ENCODE results near the gene PTBP1.

Gene PTBP1

DNA sequence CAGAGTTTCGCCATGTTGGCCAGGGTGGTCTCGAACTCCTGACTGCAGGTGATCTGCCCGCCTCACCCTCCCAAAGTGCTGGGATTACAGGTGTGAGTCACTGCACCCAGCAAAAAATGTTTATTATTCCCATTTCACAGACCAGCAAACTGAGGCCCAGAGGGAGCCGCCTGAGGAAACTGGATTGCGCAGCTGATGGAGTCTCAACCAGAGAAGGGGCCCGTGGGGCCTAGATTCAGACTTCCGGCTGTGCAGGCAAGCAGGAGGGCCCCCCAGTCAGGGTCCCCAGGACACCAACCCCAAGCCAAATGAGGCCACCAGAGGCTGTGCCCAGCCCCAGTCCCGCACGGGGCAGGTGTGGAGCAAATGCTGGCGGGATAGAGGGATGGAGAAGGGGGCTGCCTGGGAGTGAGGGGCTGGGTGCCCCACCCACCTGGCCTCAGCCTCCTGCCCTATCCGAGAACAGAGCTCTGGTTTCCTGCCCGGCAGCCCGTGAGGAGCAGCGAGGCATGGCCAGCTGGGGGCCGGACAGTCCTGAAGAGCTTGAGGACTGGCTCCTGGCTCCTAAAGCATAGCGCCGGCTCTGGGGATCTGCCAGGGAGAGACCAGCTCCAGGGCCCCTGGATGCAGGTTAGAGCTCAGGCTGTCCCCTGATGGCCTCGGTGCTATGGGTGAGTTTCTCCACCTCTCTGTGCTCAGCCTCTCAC is 24.4 kb upstream of the PTBP1 start:
- no peak for DNase-seq

DNA sequence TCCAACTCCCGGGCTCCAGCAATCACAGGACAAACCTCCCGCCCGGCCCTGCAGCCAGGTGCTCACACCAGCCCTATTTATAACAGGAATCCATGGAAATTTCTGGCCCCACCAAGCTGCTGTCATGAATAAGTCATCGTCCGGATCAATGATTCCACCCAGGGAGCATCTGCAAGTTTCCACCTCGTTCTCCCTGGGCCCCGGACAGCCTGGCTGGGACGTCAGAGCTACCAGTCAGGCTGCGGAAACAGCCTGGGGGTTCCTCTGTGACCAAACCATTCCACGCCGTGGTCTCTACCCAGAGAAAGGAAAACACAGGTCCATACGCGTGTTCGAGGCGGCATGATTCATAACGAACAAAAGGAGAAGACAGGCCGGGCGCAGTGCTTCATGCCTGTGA is 20.7 kb upstream of the PTBP1 start:
- no peak for DNase-seq

DNA sequence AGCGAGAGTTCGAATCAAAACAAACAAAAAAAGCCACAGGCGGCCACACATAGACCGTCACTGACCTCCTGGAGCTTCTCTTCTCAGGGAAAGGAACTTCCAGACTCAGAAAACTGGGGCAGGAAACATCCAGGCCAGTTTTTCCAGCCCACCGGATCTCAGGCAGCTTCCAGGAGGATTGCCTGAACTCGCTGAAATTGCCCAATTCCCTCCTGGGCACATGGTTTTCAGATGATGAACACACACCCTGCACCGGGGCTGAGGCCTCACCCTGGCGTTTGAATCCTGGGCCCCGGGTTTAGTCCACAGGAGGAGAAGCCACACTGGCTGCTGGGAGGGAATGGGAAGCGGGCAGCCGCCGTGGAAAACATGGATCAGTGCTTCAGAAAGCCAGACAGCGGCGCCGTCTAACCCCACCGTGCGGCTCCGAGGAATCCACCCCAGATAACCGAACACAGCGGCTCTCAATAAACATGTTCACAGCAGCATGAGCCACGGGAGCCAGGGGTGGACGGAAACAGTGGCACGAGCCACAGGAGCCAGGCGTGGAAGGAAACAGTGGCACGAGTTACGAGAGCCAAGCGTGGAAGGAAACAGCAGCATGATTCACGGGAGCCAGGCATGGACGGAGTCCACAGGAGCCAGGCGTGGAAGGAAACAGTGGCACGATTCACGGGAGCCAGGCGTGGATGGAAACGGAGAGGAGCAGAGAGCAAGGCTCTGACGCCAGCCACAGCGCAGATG is 18.2 kb upstream of the PTBP1 start:
- no peak for DNase-seq

DNA sequence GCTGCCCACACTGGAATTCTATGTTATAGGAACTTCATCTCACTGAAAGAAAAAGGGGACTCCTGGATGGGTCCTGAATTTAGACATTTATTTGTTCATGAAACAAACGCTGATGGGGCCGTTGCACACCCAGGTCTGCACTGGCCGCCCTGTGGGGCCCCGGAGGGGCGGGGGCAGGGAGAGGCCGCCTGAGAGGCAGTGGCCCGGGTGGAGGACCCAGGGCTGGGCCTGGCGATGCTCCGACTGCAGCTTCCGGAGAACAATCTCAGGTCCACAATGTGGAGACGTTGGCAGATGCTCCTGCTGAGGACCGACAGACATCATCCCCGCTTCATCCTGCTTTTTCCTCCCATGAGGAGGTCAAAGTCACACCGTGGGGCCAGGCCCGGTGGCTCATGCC is 16.3 kb upstream of the PTBP1 start:
- DNase-seq: no peak

DNA sequence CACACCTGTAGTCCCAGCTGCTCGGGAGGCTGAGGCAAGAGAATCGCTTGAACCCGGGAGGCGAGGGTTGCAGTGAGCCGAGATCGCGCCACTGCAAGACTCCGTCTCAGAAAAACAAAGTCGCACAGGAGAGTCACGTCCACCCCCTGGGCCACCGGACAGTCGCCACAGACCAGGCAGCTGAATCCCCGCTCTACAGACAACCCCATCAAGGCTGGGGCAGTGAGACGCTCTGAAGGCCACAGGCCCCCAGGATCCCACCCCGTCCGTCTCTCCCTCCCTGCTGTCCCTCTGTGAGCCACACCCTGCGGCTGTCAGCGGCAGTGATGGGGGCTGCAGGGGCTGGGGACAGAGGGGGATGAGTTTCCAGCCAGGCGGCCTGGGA is 15.5 kb upstream of the PTBP1 start:
- DNase-seq: no peak

DNA sequence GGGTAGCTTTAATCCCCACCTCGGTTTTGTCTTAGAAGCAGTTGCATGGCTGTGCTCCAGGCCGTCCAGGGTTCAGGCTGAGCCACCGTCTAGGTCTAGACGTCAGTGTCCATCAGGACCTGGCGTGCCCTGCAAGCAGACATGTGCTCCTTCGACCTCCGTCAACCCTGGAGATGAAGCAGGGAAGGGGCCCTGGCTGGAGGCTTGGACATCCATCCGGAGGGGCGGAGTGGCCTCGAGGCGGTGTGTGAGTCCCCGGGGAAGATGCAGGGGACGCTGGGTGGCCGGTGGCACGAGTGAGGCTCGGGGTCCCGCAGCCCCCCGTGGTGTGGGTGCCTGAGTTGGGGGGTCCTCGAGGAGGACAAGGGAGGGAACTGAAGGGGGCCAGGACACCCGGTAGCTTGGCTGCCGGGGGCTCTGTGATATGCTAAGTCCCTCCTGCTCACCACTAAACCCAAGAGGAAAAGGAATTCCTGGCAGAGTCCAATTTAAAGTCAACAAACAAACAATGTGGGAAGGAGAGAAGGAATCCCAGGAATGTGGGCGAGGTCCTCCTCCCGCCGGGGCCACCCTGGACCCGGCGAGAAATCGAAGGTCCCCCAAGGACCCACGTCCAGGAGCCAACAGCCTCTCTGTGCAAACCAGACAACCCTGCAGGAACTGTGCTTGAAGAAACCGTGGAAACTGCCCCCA is 14.9 kb upstream of the PTBP1 start:
- no peak for DNase-seq

DNA sequence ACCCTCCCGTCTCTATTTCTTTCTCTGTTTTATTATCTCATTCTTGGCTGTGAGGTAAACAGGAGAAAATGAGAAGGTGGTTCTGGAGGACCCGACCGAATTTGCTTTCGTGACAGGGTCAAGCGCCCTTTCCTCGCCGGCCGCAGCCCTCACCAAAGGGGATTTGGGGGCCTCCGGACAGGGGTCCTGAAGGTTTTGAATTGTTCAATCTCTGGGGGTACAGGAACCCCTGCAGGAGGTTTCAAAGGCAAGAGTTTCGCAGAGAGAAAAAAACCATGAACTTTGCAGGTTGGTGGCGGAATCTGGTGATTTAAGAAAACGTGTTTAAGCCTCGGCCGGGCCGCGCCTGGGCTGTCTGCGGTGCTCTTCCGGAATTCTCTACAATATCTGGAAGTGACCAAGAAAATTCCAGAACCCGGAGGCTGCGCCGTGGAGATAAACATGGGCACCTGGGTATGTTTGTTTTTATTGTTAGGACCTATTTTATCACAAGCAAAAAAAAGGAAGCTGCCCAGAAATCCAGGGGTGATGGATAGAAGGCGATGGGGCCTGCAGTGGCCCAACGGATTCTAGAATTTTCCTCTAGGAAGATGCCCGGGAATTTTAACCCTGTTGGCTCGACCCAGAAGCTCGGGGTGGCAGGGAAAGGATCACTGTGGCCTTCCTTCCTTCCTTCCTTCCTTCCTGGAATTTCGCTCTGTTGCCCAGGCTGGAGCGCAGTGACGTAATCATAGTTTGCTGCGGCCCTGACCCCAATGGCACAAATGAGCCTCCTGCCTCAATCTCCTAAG is 14.2 kb upstream of the PTBP1 start:
- DNase-seq: no peak

DNA sequence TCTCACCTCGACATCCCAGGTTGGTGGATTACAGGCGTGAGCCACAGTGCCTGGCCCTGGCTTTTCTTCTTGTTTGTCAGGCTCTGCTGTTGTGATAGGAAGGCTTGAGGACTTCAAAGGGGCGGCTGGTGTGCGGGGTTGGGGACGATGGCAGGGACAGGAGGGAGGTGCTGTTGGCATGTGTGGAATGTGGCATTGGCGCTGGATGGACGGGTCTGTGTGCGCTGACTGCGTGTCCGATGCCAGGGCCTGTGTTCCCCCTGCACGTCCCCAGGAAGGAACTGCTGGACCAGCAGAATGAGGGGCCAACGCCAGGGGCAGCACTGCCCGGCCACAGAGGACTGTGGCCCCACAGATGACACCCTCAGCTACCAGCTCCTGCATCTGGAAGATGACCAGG is 12.7 kb upstream of the PTBP1 start:
- no peak for DNase-seq

DNA sequence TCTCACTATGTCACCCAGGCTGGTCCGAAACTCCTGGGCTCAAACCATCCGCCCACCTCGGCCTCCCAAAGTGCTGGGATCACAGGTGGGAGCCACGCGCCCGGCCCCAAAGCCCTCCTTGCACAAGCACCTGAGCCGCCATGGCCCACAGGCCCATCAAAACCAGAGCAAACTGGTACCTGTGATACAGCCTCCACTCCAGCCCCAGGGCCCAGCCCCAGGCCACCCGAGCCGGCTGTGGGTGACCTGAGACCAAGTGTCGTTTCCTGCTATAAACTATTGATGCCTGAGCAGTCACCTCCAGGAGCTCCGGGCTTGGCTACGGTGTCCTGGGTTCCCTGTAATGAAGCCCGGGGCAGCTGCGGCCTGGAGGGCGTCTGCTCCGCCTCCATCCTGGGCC is 9.7 kb upstream of the PTBP1 start:
- no peak for DNase-seq

DNA sequence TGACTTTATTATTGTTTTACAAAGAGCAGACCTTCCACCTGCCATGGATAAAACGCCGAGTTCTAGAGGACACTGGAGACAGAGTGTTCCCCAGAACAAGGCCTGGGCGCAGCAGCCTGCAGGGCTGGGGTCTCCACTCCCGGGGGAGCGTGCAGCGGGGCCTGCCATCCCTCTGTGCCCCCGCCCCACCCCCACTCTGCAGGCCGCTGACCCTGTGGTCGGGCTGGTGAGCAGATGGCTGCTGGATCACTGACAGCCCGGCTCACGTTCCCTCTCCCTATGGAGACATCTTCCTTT is 8.6 kb upstream of the PTBP1 start:
- DNase-seq: no peak

DNA sequence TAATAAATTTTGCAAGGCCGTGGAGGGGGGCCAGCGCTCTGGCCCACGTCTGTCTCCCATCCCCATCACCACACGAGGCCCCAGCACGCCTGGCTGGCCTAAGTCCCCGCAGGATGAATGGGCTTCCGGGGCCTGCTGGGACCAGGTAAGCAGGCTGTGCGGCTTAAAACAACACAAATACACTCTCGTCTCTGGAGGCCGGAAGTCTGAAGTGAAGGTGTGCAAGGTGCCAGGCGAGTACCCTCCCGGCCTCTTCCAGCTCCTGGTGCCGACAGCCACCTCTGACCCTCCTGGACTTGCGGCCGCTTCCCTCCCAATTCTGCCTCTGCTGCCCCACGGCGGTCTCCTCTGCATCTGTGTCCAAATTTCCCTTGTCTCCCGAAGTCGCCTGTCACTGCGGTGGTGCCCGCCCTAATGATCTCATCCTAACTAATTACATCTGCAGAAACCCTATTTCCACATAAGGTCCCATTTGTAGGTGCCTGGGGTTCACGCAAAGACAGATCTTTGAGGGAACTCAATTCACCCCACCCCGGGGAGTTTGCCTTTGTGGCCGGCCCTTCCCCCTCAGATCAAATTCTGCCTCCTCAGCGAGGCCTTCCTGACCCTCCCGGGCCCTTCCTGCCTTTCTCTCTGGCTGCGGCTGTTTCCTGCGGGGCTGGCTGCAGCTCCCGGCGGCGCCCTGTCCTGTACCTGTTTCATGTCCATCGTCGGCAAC is 8.1 kb upstream of the PTBP1 start:
- no peak for DNase-seq

DNA sequence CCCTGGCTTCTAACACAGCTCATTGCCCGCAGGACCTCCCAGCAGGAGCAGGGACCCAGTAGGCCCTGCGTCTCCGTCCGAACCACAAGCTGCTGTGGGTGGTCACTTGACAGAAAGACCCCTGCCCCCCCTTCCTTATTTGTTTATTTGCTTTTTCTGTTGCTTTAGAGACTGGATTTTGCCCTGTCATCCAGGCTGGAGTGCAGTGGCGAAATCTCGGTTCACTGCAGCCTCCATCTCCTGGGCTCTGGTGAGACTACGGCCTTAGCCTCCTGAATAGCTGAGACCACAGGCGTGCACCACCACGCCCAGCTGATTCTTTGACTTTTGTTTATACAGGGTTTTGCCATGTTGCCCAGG is 7.6 kb upstream of the PTBP1 start:
- DNase-seq: no peak

DNA sequence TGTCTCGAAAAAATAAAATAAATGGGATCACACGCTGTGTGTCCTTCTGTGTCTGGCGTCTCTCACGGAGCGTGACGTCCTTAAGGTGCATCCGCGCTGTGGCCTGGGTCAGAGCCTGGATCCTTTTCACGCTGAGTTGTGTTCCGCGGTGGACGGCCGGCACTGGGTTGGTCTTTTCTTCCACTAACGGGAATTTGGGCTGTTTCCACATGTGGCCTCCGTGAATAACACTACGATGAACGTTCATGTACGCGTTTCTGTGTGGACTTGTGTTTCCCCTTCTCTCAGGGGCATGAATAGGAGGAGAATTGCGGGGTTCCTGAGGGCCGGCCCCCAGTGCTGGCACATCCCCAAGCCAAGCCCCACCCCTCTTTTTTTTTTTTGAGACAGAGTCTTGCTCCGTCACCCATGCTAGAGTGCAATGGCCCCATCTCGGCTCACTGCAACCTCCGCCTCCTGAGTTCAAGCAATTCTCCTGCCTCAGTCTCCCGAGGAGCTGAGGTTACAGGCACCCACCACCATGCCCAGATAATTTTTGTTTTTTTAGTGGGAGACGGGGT is 6.2 kb upstream of the PTBP1 start:
- no peak for DNase-seq

DNA sequence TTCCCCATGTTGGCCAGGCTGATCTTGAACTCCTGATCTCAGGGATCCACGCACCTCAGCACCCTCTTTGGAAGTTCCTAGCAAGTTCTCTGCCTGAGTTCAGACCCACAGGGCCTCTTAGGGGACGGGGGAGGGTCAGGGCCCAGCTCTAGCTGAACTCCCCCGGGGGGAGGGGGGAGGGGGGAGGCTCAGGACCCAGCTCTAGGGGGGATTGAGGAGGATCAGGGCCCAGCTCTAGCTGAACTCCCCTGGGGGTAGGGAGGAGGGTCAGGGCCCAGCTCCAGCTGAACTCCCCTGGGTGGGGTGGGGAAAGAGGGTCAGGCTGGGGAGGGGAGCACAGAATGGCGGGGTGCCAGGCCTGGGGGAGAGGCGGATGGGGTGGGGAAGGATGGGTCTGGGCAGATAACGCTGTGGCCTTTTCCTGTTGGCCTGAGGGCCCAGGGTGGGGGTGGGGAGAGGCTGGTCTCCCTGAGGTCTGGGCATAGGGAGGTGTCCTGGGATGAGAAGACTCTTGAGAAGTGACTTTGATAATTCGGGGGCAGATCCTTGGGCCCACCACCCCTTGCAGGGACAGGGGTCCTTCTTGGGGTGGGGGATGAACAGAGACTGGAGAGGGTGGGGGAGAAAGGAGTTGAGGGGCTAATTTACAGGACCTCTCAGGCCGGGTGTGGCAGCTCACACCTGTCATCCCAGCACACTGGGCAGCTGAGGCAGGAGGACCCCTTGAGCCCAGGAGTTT is 5.5 kb upstream of the PTBP1 start:
- DNase-seq: no peak

DNA sequence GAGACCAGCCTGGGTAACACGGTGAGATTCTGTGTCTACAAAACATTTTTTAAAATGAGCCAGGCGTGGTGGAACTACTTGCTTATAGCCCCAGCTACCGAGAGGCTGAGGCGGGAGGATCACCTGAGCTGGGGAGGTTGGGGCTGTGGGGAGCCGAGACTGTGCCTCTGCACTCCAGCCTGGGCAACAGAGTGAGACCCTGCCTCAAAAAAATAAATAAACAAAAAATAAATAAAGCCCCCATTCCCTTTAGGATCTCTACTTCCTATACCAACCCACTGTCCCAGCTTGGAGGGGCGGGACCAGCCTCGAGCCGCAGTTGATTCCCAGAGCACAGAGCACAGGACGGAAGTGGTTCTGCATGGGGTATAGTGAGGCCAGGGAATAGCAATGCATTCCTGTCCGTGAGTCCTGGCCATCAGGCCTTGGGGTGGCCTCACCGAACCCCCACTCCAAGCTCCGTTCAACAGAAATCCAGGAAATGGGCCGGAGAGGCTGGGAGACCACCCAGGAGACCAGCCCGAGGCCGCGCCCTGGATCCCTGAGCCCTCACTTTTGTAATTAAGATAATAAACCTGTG is 4.9 kb upstream of the PTBP1 start:
- DNase-seq: no peak

DNA sequence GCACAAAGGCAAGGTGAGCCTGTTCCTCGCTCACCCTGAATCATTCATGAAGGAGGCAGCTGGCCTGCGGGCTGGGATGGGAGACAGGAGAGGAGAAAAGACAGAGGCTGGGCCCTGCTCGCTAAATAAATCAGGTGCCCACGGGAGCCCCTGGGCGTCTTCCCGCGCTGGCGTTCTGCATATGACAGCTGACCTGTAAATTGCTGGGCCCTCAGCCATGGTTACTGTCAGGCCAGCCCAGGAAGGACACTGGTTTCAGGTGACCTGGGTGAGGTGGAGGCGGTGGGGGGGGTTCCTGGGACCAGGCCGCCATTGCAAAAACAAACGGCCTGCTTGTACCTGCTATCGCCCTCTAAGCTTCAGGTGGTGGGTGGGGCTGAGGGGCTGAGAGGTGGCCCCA is 3.4 kb upstream of the PTBP1 start:
- no peak for DNase-seq

DNA sequence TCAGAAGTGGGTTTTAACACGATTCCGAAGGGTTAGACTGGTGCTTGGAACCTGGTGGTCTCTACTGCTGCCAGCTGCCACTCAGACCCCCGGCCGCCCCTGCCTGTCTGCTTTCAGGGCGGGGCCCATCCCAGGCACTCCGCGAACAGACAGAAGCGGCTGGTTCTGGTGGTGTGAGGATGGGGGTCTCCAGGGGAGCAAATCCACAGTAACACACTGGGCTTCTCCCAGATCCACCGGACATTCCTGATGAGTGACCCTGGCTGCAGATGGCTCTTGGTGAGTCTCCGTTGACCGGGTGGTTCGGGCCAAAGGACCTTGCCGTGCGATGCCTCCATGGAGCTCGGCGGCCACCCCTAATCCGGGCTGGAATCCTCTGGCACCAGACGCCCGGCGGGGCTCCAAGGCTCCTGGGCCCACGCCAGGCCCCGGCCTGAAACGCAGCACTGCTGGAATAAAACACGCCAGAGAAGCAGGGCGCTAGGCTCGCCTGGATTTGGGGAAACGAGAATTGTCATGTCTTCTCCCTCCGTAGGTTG is 2.1 kb upstream of the PTBP1 start:
- no peak for DNase-seq

DNA sequence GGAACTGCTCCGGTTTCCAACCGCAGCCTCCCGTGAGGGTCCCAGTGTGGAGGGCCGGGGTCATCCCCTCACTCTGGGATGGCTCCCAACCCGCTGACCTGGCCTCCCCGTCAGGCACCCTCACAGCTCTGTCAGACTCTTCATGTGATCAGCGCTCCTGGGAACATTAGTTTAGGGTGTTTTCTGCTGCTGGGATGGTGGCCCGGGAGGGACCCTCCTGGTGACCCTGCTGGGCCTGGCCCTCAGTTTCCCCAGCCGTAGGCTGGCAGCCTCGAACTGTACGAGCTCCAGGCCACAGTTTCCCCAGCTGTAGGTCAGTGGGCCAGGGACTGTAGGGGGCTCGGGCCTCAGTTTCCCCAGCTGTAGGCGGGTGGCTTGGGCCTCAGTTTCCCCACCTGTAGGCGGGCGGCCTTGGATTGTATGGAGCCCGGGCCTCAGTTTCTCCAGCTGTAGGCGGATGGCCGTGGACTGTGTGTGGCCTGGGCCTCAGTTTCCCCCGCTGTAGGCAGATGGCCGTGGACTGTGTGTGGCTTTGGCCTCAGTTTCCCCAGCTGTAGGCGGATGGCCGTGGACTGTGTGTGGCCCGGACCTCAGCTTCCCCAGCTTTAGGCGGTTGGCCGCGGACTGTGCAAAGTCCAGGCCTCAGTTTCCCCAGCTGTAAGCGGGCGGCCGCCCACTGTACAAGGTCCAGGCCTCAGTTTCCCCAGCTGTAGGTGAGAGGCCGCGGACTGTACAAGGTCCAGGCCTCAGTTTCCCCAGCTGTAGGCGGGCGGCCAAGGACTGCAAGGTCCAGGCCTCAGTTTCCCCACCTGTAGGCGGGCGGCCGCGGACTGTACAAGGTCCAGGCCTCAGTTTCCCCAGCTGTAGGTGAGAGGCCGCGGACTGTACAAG is 1.3 kb upstream of the PTBP1 start:
- DNase-seq: no peak

DNA sequence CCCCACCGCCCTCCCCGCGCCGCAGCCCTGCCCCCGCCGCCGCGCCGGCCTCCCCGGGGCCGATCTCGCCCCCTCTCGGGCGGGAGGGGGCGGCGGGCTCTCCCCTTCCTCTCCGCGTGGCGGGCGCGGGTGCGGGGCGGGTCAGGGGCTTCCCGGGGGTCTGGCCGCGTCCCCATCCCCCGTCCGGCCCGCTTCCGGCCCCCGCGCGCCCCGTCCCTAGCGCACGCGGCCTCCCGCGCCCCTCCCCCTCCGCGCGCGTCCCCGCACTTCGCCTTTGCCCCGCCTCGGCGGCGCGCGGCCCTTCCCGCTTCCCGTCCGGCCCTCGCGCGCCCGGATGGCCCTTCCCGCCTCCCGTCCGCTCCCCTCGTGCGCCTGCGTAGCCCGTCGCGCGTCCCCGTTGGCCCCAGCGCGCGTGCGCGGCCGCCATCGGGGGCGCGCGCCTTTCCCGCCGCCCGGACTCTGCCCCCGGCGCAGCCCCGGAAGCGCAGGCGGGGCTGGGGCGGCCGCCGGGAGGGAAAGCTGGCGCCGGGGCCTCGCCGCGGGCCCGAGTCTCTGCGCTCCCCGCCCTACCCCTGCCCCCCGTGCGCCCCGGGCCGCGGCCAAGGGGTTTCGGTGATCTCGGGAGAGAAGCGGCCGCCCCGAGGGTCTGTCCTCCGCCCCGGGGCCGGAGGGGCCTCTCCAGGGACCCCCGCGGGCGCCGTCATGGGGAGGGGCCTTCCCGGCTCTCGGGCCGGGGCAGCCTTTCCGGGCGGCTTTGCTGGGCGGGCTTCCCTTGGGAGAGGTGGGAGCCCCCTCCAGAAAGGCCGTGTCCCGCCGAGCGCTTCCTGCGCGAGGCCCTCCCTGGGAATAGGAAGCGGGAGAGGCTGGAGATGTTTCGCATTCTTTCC is 519 bp downstream of the PTBP1 start:
- DNase-seq: peak; percentile 85
